ENCODE data around the gene RFTN1. TPM values are rescaled to one million over a fixed set of nuclear protein-coding genes. Genes with fewer than 3 reads are reported as not detected.
A peak's percentile ranks its signal among the peaks of the same experiment; 100 is the strongest.

Gene RFTN1
- total and polyA plus RNA-seq, 2 donors from 2014 or later = 15.3 to 34.1 TPM

DNA sequence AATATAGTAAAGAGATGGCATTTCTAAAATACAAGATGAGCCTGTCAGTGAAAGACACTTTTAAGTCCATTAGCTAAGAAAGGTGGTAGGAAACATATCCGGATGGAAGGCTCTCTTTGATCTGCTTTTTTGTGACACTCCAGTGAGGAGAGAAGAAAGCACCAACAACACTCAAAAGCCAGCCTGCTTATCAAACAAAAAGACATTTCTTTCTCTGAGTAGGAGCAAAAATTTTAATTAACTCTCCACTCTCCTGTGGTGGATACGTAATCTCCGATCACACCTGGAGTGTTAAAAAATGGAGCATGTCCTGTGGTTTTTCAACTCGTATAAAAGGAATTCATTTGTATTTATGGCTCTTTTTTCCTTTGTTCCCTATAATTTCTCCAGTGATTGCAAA lies 183.1 kb downstream of the RFTN1 start:
- H3K9ac ChIP-seq (ENCODE audit: low read length in 3 of 3) = no peak overlapping the region
- peaks cover 0 to 6% (median 2%) of the 10 kb centered on the region in 3 donors for H3K9me3 ChIP-seq (ENCODE audit: control insufficient read depth in 2 of 3, insufficient read depth in 1 of 3, low read length in 3 of 3)

DNA sequence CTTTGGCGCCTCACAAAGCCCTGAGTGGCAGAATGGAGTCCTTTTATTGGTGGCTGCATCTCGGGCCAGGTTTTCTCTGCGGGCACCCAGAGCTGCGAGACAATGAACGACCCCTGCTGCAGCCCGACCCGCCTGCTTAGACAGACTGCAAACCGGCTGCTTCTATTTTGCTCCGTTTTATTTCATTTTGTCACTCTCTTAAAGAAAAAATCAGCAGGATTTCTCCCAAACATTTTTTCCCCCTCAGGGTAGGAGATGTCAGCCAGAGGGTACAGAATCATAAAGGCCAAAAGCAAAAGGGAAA lies 183.7 kb downstream of the RFTN1 start:
- Histone ChIP-seq H3K9me3 (ENCODE audit: control insufficient read depth in 2 of 3, insufficient read depth in 1 of 3, low read length in 3 of 3) (peaks cover 0 to 6% (median 2%) of the 10 kb centered on the region in 3 donors), H3K27ac (ENCODE audit: low read depth in 2 of 2, low read length in 2 of 2) (no peak overlapping the region), H3K27me3 (ENCODE audit: control insufficient read depth, insufficient read depth, low read length) (no peaks in the 10 kb centered on the region), H3K36me3 (ENCODE audit: control insufficient read depth in 2 of 3, insufficient read depth in 3 of 3, low read length in 3 of 3) (peaks cover 0 to 21% (median 6%) of the 10 kb centered on the region in 3 donors), H3K4me3 (ENCODE audit: low read length in 3 of 3) (no peak overlapping the region), H3K9ac (ENCODE audit: low read length in 3 of 3) (no peak overlapping the region), H3K4me1 (ENCODE audit: control insufficient read depth in 2 of 3, insufficient read depth in 2 of 3, low read depth in 1 of 3, low read length in 3 of 3) (peaks cover 0 to 3% (median 0%) of the 10 kb centered on the region in 3 donors)
- DNase-seq (peak in 1 of 5 donors; percentile 26), FAIRE-seq (no peak)
- intact Hi-C loops (cut with DNase I) = no loop called here
- TF ChIP-seq CTCF (IDR thresholded peaks at IDR 0.05; ENCODE audit: borderline replicate concordance, extremely low read depth, insufficient read depth) = no peak

More for the DNA sequence above, 183.1 kb downstream of the RFTN1 start:
- Histone ChIP-seq H3K4me1 (ENCODE audit: control insufficient read depth in 2 of 3, insufficient read depth in 2 of 3, low read depth in 1 of 3, low read length in 3 of 3) (peaks cover 0 to 3% (median 0%) of the 10 kb centered on the region in 3 donors), H3K27me3 (ENCODE audit: control insufficient read depth, insufficient read depth, low read length) (no peaks in the 10 kb centered on the region), H3K4me3 (ENCODE audit: low read length in 3 of 3) (no peak overlapping the region), H3K36me3 (ENCODE audit: control insufficient read depth in 2 of 3, insufficient read depth in 3 of 3, low read length in 3 of 3) (peaks cover 0 to 16% (median 3%) of the 10 kb centered on the region in 3 donors), H3K27ac (ENCODE audit: low read depth in 2 of 2, low read length in 2 of 2) (no peak overlapping the region)
- intact Hi-C loops (cut with DNase I) = no loop called here
- no peak for TF ChIP-seq CTCF (IDR thresholded peaks at IDR 0.05; ENCODE audit: borderline replicate concordance, extremely low read depth, insufficient read depth)
- FAIRE-seq (no peak), DNase-seq (no peak)

- Histone ChIP-seq H3K4me1 (ENCODE audit: control insufficient read depth in 2 of 3, insufficient read depth in 2 of 3, low read depth in 1 of 3, low read length in 3 of 3) (peaks cover 0 to 3% (median 0%) of the 10 kb centered on the region in 3 donors), H3K4me3 (ENCODE audit: low read length in 3 of 3) (no peak overlapping the region), H3K9me3 (ENCODE audit: control insufficient read depth in 2 of 3, insufficient read depth in 1 of 3, low read length in 3 of 3) (peaks cover 0 to 6% (median 2%) of the 10 kb centered on the region in 3 donors), H3K27ac (ENCODE audit: low read depth in 2 of 2, low read length in 2 of 2) (no peak overlapping the region), H3K9ac (ENCODE audit: low read length in 3 of 3) (no peak overlapping the region), H3K27me3 (ENCODE audit: control insufficient read depth, insufficient read depth, low read length) (no peaks in the 10 kb centered on the region), H3K36me3 (ENCODE audit: control insufficient read depth in 2 of 3, insufficient read depth in 3 of 3, low read length in 3 of 3) (peaks cover 0 to 21% (median 6%) of the 10 kb centered on the region in 3 donors)
- intact Hi-C loops (cut with DNase I) = no loop called here
- FAIRE-seq = no peak
- no peak for TF ChIP-seq CTCF (IDR thresholded peaks at IDR 0.05; ENCODE audit: borderline replicate concordance, extremely low read depth, insufficient read depth)
- peak in 1 of 5 donors; percentile 19 for DNase-seq
These were observed 184.3 kb downstream of the RFTN1 start for GRCh38 chr3:16329036-16329825.
